ENCODE measurements around the gene PHF20. TPM values are rescaled to one million over a fixed set of nuclear protein-coding genes. Genes with fewer than 3 reads are reported as not detected.

The PHF20 gene
- total and polyA plus RNA-seq, 2 experiments from 2014 or later: 23.3 to 35.4 TPM

- no peak overlapping the region for H2AFZ ChIP-seq
- H3K79me2 ChIP-seq (ENCODE audit: insufficient read depth): no peaks in the 10 kb centered on the region
- 84 to 86% methylated on average over 9 of the region's 9 CpGs for WGBS, 2 experiments (ENCODE audit: low coverage in 1 of 2, low lambda C conversion rate in 2 of 2, missing lambda C conversion rate in 2 of 2)
- H3K9me2 ChIP-seq (ENCODE audit: insufficient read depth): no peaks in the 10 kb centered on the region
- no peaks in the 10 kb centered on the region for H4K20me1 ChIP-seq (ENCODE audit: insufficient read depth)
- no peaks in the 10 kb centered on the region for H3K4me1 ChIP-seq (ENCODE audit: insufficient read depth)
- no peaks in the 10 kb centered on the region for H3K36me3 ChIP-seq (ENCODE audit: low read depth)
- no peak overlapping the region for H3K4me3 ChIP-seq
- in situ Hi-C loops (cut with MboI): loop anchor here (25.0 kb wide), 1 partner anchor 459 kb away; no protein-coding TSS in a partner anchor
- no peaks in the 10 kb centered on the region for H3K27me3 ChIP-seq (replicated peaks; ENCODE audit: insufficient read depth)
- H3K27ac ChIP-seq: no peak overlapping the region
- no peaks in the 10 kb centered on the region for H3K9me3 ChIP-seq (ENCODE audit: low read depth)
- H3K9ac ChIP-seq: no peak overlapping the region
- TF ChIP-seq EZH2phosphoT487 (IDR thresholded peaks at IDR 0.05; ENCODE audit: insufficient read depth, low read depth): no peak
- TF ChIP-seq EZH2 (IDR thresholded peaks at IDR 0.05; ENCODE audit: insufficient read depth, poor library complexity, severe bottlenecking): no peak
- DNase-seq: peak; percentile 45
- no peak overlapping the region for H3K4me2 ChIP-seq (ENCODE audit: unreplicated experiment)
- no peaks in the 10 kb centered on the region for H3F3A ChIP-seq (ENCODE audit: insufficient read depth)
Observed at GRCh38 chr20:35978041-35978513, 206.3 kb downstream of the PHF20 start.

- Histone ChIP-seq H3K4me3 (no peak overlapping the region), H3K27ac (no peak overlapping the region), H3K4me2 (ENCODE audit: unreplicated experiment) (no peak overlapping the region), H3K9me3 (ENCODE audit: low read depth) (no peaks in the 10 kb centered on the region), H3K4me1 (ENCODE audit: insufficient read depth) (no peaks in the 10 kb centered on the region), H4K20me1 (ENCODE audit: insufficient read depth) (no peaks in the 10 kb centered on the region), H3K27me3 (replicated peaks; ENCODE audit: insufficient read depth) (no peaks in the 10 kb centered on the region), H2AFZ (no peak overlapping the region), H3K9me2 (ENCODE audit: insufficient read depth) (no peaks in the 10 kb centered on the region), H3K36me3 (ENCODE audit: low read depth) (no peaks in the 10 kb centered on the region), H3K9ac (no peak overlapping the region), H3K79me2 (ENCODE audit: insufficient read depth) (no peaks in the 10 kb centered on the region), H3F3A (ENCODE audit: insufficient read depth) (no peaks in the 10 kb centered on the region)
- peak; percentile 51 for DNase-seq
- in situ Hi-C loops (cut with MboI): loop anchor here (25.0 kb wide), 1 partner anchor 458 kb away; no protein-coding TSS in a partner anchor
- TF ChIP-seq EZH2phosphoT487 (IDR thresholded peaks at IDR 0.05; ENCODE audit: insufficient read depth, low read depth): no peak
- no peak for TF ChIP-seq EZH2 (IDR thresholded peaks at IDR 0.05; ENCODE audit: insufficient read depth, poor library complexity, severe bottlenecking)
- 46 to 47% methylated on average over 5 of the region's 5 CpGs for WGBS, 2 experiments (ENCODE audit: low coverage in 1 of 2, low lambda C conversion rate in 2 of 2, missing lambda C conversion rate in 2 of 2)
Observed at GRCh38 chr20:35979544-35979943, 207.7 kb downstream of the PHF20 start.

GRCh38 chr20:35981969-35982368 lies 210.2 kb downstream of the PHF20 start:
- H3K36me3 ChIP-seq (ENCODE audit: low read depth): no peaks in the 10 kb centered on the region
- H3K9ac ChIP-seq: no peak overlapping the region
- no peak overlapping the region for H3K4me3 ChIP-seq
- no peaks in the 10 kb centered on the region for H3K4me1 ChIP-seq (ENCODE audit: insufficient read depth)
- no peaks in the 10 kb centered on the region for H3K79me2 ChIP-seq (ENCODE audit: insufficient read depth)
- H3K9me2 ChIP-seq (ENCODE audit: insufficient read depth): no peaks in the 10 kb centered on the region
- H3F3A ChIP-seq (ENCODE audit: insufficient read depth): no peaks in the 10 kb centered on the region
- no peak for TF ChIP-seq EZH2phosphoT487 (IDR thresholded peaks at IDR 0.05; ENCODE audit: insufficient read depth, low read depth)
- no peak for TF ChIP-seq EZH2 (IDR thresholded peaks at IDR 0.05; ENCODE audit: insufficient read depth, poor library complexity, severe bottlenecking)
- WGBS, 2 experiments (ENCODE audit: low coverage in 1 of 2, low lambda C conversion rate in 2 of 2, missing lambda C conversion rate in 2 of 2): 39 to 44% methylated on average over 3 of the region's 3 CpGs
- DNase-seq: no peak
- H2AFZ ChIP-seq: no peak overlapping the region
- H3K4me2 ChIP-seq (ENCODE audit: unreplicated experiment): no peak overlapping the region
- H3K27ac ChIP-seq: no peak overlapping the region
- no peaks in the 10 kb centered on the region for H4K20me1 ChIP-seq (ENCODE audit: insufficient read depth)
- H3K27me3 ChIP-seq (replicated peaks; ENCODE audit: insufficient read depth): no peaks in the 10 kb centered on the region
- in situ Hi-C loops (cut with MboI): loop anchor here (25.0 kb wide), 1 partner anchor 455 kb away; no protein-coding TSS in a partner anchor
- no peaks in the 10 kb centered on the region for H3K9me3 ChIP-seq (ENCODE audit: low read depth)

DNA sequence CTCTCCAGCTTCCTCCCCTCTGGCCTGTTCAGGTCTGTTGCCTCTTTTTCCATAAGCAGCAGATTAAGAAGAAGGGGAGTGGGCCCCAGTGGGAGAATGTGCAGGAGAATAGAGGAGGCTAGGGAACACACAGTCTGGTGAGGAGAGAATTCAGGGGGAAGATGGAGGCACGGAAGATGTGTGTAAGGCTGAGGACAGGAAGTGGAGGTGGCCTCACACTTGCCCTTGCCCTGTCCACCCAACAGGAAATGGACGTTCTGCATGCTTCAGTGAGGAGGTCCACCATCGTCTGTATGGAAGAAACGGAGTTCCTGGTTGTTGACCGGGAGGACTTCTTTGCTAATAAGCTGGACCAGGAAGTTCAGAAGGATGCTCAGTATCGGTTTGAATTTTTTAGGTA lies 212.6 kb downstream of the PHF20 start:
- WGBS, 2 experiments (ENCODE audit: low coverage in 1 of 2, low lambda C conversion rate in 2 of 2, missing lambda C conversion rate in 2 of 2): 93 to 94% methylated on average over 6 of the region's 6 CpGs

More for the DNA sequence above, 212.6 kb downstream of the PHF20 start:
- H3K9me2 ChIP-seq (ENCODE audit: insufficient read depth): no peaks in the 10 kb centered on the region
- in situ Hi-C loops (cut with MboI): loop anchor here (25.0 kb wide), 1 partner anchor 453 kb away; no protein-coding TSS in a partner anchor
- TF ChIP-seq EZH2 (IDR thresholded peaks at IDR 0.05; ENCODE audit: insufficient read depth, poor library complexity, severe bottlenecking) (no peak), EZH2phosphoT487 (IDR thresholded peaks at IDR 0.05; ENCODE audit: insufficient read depth, low read depth) (no peak)
- no peaks in the 10 kb centered on the region for H3F3A ChIP-seq (ENCODE audit: insufficient read depth)
- no peaks in the 10 kb centered on the region for H3K36me3 ChIP-seq (ENCODE audit: low read depth)
- no peak overlapping the region for H3K27ac ChIP-seq
- no peak overlapping the region for H3K9ac ChIP-seq
- no peaks in the 10 kb centered on the region for H3K9me3 ChIP-seq (ENCODE audit: low read depth)
- H2AFZ ChIP-seq: no peak overlapping the region
- H3K27me3 ChIP-seq (replicated peaks; ENCODE audit: insufficient read depth): no peaks in the 10 kb centered on the region
- no peak overlapping the region for H3K4me2 ChIP-seq (ENCODE audit: unreplicated experiment)
- no peaks in the 10 kb centered on the region for H3K4me1 ChIP-seq (ENCODE audit: insufficient read depth)
- no peaks in the 10 kb centered on the region for H4K20me1 ChIP-seq (ENCODE audit: insufficient read depth)
- no peak for DNase-seq
- no peaks in the 10 kb centered on the region for H3K79me2 ChIP-seq (ENCODE audit: insufficient read depth)
- H3K4me3 ChIP-seq: no peak overlapping the region
